Tibial nerve (tissue), 4 donors: ENCODE measurements around the gene GNAZ.

ENCODE experiments used
- EP300 ChIP-seq, 2 donors: sonication (generic); formaldehyde crosslinking; IDR thresholded peaks; one replicate each; pipeline ENCODE4 v1.6.1; 2017; ENCODE audit warnings: antibody characterized with exemption in 2 of 2, mild to moderate bottlenecking in 1 of 2
- TF ChIP-seq, protein P1 (sequence below), 5 experiments: fragments of 200-600 bp in 3 of 5; fragments of 450-650 bp in 2 of 5; sonication (generic) in 3 of 5; IDR thresholded peaks; one replicate each; pipeline ENCODE4 v1.5.1; 2016 to 2019; ENCODE audit warnings: antibody characterized with exemption in 5 of 5, mild to moderate bottlenecking in 3 of 5, moderate library complexity in 2 of 5

GRCh38 chr22:23070418-23071229 lies at the start of gene GNAZ:
- TF ChIP-seq, protein P1, sequence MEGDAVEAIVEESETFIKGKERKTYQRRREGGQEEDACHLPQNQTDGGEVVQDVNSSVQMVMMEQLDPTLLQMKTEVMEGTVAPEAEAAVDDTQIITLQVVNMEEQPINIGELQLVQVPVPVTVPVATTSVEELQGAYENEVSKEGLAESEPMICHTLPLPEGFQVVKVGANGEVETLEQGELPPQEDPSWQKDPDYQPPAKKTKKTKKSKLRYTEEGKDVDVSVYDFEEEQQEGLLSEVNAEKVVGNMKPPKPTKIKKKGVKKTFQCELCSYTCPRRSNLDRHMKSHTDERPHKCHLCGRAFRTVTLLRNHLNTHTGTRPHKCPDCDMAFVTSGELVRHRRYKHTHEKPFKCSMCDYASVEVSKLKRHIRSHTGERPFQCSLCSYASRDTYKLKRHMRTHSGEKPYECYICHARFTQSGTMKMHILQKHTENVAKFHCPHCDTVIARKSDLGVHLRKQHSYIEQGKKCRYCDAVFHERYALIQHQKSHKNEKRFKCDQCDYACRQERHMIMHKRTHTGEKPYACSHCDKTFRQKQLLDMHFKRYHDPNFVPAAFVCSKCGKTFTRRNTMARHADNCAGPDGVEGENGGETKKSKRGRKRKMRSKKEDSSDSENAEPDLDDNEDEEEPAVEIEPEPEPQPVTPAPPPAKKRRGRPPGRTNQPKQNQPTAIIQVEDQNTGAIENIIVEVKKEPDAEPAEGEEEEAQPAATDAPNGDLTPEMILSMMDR (IDR thresholded peaks at IDR 0.05) = no peak
- no peak for TF ChIP-seq EP300 (IDR thresholded peaks at IDR 0.05)
